ENCODE data around the gene APOB.

DNA sequence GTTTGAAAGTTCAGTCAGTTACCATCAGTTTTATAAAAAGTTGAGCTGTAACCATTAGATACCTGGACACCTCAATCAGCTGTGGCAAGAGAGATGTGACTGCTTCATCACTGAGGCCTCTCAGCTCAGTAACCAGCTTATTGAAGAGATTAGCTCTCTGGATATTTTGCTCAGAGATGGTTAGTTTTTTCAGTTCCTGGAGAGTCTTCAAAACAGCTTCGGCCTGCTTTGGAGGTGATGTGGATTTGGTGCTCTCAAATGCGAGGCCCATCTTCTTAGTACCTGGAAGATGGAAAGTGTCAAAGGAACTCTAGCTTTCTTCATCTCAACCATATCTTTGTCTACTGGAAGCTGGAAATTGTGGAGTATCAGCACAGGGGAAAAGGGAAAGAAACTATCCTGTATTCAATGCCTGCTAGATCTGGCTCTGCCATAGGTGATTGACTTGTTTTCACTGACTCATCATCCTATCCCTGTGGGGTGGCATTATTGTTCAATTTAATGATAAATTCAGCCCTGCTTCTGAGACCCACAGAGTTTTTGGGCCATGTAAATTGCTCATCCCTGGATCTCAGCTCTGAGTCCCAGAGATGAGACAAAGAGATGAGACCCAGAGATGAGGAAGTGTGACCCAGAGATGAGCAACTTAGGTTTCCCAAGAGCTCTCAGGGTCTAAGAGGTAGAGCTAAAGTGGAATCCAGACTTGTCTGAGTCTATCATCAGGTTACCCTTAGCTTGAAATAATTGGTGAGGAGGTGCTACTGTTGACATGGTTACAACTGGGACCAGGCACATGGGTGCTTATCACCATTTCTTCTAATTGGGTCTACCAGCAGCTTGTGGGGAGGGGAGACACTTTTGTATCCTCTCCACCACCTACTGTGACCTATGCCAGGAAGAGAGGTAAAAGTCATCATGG lies 10.4 kb downstream of the APOB start:
- TF ChIP-seq, protein P1, sequence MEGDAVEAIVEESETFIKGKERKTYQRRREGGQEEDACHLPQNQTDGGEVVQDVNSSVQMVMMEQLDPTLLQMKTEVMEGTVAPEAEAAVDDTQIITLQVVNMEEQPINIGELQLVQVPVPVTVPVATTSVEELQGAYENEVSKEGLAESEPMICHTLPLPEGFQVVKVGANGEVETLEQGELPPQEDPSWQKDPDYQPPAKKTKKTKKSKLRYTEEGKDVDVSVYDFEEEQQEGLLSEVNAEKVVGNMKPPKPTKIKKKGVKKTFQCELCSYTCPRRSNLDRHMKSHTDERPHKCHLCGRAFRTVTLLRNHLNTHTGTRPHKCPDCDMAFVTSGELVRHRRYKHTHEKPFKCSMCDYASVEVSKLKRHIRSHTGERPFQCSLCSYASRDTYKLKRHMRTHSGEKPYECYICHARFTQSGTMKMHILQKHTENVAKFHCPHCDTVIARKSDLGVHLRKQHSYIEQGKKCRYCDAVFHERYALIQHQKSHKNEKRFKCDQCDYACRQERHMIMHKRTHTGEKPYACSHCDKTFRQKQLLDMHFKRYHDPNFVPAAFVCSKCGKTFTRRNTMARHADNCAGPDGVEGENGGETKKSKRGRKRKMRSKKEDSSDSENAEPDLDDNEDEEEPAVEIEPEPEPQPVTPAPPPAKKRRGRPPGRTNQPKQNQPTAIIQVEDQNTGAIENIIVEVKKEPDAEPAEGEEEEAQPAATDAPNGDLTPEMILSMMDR (IDR thresholded peaks at IDR 0.05): no peak
- TF ChIP-seq ZFX (IDR thresholded peaks at IDR 0.05; ENCODE audit: borderline replicate concordance): no peak
